ENCODE data around the gene IFRD2. TPM values are rescaled to one million over a fixed set of nuclear protein-coding genes. Genes with fewer than 3 reads are reported as not detected.

IFRD2 gene
- total RNA-seq, 1 donor from 2014 or later, result 77.7 TPM

DNA sequence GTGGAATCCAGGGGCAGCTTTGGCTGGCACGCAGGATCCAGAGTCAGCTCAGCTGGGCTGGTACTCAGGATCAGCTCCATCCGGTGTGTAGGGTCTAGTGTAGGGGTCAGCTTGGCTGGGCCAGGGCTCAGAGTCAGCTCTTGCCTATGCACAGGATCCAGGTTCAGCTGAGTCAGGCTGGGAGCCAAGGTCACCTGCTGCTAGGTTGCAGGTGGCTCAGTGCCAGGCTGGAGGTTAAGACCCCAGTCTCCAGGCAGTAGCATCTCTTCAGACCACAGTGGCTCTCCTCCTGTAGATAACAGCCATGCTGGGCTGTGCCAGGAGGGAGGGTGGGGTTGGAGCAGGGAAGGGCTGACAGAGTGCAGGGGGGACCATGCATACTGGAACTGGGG is 5.2 kb upstream of the IFRD2 start:
- TF ChIP-seq CTCF (IDR thresholded peaks at IDR 0.05; ENCODE audit: insufficient read depth, low read length, poor library complexity, severe bottlenecking), result no peak
- H3K4me3 ChIP-seq (ENCODE audit: low read depth, low read length), result no peak overlapping the region
- H3K36me3 ChIP-seq (ENCODE audit: control insufficient read depth, insufficient read depth, low read length), result no peaks in the 10 kb centered on the region
- H3K27me3 ChIP-seq (ENCODE audit: control insufficient read depth, insufficient read depth, low read length), result no peaks in the 10 kb centered on the region
- no peak for DNase-seq (ENCODE audit: low read depth)

- H3K4me3 ChIP-seq (ENCODE audit: low read depth, low read length), result no peak overlapping the region
- no peaks in the 10 kb centered on the region for H3K27me3 ChIP-seq (ENCODE audit: control insufficient read depth, insufficient read depth, low read length)
- no peaks in the 10 kb centered on the region for H3K36me3 ChIP-seq (ENCODE audit: control insufficient read depth, insufficient read depth, low read length)
- DNase-seq (ENCODE audit: low read depth), result no peak
- TF ChIP-seq CTCF (IDR thresholded peaks at IDR 0.05; ENCODE audit: insufficient read depth, low read length, poor library complexity, severe bottlenecking), result no peak
Observed at GRCh38 chr3:50296721-50297383, 4.6 kb upstream of the IFRD2 start.

GRCh38 chr3:50295553-50296431 is 3.6 kb upstream of the IFRD2 start:
- Histone ChIP-seq H3K36me3 (ENCODE audit: control insufficient read depth, insufficient read depth, low read length) (no peaks in the 10 kb centered on the region), H3K4me3 (ENCODE audit: low read depth, low read length) (no peak overlapping the region), H3K27me3 (ENCODE audit: control insufficient read depth, insufficient read depth, low read length) (no peaks in the 10 kb centered on the region)
- DNase-seq (ENCODE audit: low read depth), result no peak
- TF ChIP-seq CTCF (IDR thresholded peaks at IDR 0.05; ENCODE audit: insufficient read depth, low read length, poor library complexity, severe bottlenecking), result no peak

GRCh38 chr3:50294492-50295403 is 2.5 kb upstream of the IFRD2 start:
- no peak for DNase-seq (ENCODE audit: low read depth)
- H3K27me3 ChIP-seq (ENCODE audit: control insufficient read depth, insufficient read depth, low read length), result no peaks in the 10 kb centered on the region
- H3K36me3 ChIP-seq (ENCODE audit: control insufficient read depth, insufficient read depth, low read length), result no peaks in the 10 kb centered on the region
- TF ChIP-seq CTCF (IDR thresholded peaks at IDR 0.05; ENCODE audit: insufficient read depth, low read length, poor library complexity, severe bottlenecking), result no peak
- no peak overlapping the region for H3K4me3 ChIP-seq (ENCODE audit: low read depth, low read length)

GRCh38 chr3:50294089-50294488 is 1.9 kb upstream of the IFRD2 start:
- Histone ChIP-seq H3K4me3 (ENCODE audit: low read depth, low read length) (no peak overlapping the region), H3K36me3 (ENCODE audit: control insufficient read depth, insufficient read depth, low read length) (no peaks in the 10 kb centered on the region), H3K27me3 (ENCODE audit: control insufficient read depth, insufficient read depth, low read length) (no peaks in the 10 kb centered on the region)
- no peak for DNase-seq (ENCODE audit: low read depth)
- no peak for TF ChIP-seq CTCF (IDR thresholded peaks at IDR 0.05; ENCODE audit: insufficient read depth, low read length, poor library complexity, severe bottlenecking)

Measured in kidney epithelial cell (primary cell).